NB4 (cell line): ENCODE results near the gene MALRD1.

Experiments
- CTCF ChIP-seq: IDR thresholded peaks from one replicate; pipeline ENCODE4 v1.5.1; 2012; ENCODE audit warnings: low read depth, low read length
- POLR2A ChIP-seq: IDR thresholded peaks from 2 replicates; pipeline ENCODE4 v1.6.1; 2011; ENCODE audit warnings: mild to moderate bottlenecking; ENCODE audit not compliant: insufficient read length; ENCODE audit errors: extremely low read depth

GRCh38 chr10:19616966-19617365 is 568.4 kb downstream of the MALRD1 start:
- TF ChIP-seq CTCF (no peak), POLR2A (no peak)
